CD4-positive, alpha-beta T cell treated with Interleukin-2 at 100 ng/mL for 4 hours (primary cell): ENCODE results near the gene CAMKK2.
"Not testable (repeated sequence)": the region's sequence is repeated elsewhere in the genome, so short reads cannot be mapped to it uniquely, and the experiment has no call there.

Experiments used
- DNase-seq: peaks from one replicate; pipeline ENCODE4 v3.0.0-alpha.2; 2020; ENCODE audit warnings: low spot score

Gene CAMKK2

DNA sequence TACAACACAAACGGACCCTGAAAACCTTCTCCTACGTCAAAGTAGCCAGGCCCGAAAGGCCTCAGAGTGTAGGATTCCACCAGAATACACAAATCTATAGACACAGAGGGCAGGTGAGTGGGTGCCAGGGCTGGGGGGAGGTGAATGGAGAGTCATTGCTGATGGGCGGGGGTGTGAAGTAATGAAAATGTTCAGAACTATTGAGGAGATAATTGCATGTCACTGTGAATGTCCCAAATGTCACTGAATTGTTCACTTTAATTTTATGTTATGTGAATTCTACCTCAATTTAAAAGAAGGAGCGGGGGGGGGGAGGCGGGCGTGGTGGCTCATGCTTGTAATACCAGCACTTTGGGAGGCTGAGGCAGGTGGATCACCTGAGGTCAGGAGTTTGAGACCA, 50.6 kb downstream of the CAMKK2 start:
- DNase-seq, result no peak

DNA sequence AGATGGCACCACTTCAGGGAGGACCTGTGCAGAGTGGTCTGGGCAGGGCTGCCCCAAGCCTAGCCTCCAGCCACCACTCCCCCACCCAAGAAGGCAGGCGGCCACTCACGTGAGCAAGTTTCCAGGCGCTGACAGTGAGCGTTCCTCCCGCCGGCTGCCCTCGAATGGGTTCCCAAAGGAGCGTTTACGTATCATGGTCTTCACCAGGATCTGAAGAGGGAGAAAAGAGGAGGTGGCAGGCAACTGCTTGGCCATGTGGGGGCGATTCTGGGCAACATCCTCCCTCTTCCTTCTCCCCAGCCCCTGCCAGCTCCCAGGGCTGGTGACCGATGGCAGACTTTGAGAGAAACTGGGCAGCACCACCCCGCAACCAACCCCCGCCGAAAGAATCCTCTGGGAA, 51.5 kb downstream of the CAMKK2 start:
- DNase-seq, result no peak

DNA sequence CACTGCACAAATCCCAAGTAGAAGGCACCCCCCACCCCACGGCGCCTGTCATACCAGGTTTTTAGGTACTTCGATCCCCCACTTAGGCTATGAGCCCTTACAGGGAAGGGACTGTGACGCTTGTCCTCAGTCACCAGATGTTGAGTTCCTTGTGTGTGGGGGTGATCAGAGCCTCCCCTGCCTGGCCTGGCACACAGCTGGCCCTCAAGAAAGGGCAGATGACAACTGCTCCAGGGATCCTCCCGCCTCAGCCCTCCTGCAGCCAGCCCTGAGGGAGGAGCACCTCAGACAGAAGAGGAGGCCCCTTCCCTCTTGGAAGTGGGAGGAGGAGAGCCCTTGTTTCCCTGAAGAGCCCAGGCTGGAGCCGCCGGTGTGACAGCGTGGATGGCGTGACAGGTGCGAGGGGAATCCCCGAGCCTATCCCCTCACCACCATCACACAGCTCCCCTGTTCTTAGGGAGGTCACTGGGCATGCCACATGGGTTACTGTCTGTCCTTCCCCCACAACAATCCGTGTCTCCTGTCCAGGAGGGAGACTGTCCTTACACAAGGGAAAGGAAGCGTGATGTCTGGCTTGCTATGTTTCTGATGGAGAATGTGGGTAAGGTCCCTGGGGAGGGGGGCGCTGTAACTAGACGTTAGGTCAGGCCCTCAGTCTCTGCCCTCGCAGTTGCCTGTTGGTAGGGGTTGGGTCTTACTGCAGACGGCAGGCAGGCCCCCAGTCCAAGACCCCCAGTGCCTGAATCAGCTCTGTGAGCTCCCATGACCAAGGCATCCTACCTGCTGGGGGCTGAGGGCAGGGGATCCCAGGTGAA, 55.1 kb downstream of the CAMKK2 start:
- no peak for DNase-seq

DNA sequence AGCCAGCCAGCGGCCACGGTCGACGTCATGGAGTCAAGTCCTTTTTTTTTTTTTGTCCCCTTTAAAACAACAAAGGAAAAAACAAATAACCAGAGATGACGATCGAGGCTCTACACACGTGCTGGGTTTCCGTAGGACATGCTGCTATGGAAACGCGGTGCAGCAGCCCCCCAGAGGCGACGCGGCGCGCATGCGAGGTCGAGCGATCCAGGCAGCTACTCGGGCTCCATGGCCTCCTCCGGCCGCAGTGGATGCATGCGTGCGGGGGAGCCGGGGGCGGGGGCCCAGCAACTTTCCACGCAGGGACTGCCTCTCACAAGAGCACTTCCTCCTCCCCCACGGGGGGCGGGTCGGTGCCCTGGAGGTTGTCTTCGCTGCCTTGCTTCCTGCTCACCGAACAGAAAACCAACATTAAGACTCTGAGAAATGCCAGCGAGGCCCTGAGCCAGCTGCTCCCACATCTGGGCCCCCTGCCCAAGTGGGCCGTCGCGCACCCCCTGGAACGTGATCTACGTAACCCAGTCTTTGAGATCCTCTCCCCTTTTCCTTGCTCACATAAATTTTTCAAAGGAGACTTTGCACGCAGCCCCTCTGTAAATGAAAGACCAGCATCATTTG, 55.9 kb downstream of the CAMKK2 start:
- peak; percentile 82 for DNase-seq

DNA sequence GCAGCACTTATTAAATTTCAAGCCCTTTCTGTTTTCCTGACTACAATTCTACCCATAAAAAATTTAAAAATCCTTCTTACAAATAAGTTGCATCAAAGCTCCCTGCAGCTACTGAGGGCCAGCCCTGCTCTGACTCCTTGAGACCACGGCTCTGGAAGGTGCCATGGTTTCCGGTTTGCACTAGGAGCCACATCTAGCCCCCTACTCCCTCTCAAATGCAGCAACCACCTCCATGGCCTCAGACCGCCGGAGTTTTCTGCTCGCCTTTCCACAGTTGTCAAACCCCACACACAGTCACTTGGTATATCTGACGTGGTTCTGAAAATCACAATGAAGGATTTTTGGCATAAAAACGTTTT, 56.5 kb downstream of the CAMKK2 start:
- DNase-seq, result no peak

DNA sequence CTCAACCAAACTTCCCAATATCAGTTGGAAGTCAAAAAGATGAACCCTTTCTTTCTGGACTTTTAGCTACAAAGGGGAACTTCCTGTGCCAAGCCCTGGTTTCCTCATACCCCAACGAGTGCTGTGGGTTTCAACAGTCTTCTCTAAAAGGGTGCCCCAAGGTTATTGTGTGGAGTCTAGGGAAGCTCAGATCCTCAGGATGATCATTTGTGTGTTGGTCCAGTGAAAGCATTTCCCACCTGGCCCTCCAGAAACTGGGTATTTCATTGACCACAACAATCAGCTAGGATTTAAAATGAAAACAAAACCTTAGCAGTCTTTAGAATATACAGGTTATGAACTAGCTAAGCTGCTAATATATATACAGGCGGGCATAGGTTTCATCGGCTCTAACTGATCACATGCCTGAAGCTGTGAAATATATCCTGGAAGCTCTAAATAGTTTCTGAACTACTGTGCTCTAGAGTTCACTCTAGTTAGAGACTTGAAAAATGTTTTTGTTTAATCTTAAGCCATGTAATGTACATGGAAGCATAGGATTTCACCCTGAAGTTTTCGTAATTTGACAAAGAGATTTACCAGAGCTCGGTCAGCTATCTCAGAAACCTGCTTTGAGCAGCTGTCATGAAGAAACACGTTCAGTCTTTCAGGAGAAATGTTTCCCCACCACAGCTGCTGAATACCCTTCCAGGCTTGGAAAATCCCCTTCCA, 57.0 kb downstream of the CAMKK2 start:
- DNase-seq, result peak; percentile 2

DNA sequence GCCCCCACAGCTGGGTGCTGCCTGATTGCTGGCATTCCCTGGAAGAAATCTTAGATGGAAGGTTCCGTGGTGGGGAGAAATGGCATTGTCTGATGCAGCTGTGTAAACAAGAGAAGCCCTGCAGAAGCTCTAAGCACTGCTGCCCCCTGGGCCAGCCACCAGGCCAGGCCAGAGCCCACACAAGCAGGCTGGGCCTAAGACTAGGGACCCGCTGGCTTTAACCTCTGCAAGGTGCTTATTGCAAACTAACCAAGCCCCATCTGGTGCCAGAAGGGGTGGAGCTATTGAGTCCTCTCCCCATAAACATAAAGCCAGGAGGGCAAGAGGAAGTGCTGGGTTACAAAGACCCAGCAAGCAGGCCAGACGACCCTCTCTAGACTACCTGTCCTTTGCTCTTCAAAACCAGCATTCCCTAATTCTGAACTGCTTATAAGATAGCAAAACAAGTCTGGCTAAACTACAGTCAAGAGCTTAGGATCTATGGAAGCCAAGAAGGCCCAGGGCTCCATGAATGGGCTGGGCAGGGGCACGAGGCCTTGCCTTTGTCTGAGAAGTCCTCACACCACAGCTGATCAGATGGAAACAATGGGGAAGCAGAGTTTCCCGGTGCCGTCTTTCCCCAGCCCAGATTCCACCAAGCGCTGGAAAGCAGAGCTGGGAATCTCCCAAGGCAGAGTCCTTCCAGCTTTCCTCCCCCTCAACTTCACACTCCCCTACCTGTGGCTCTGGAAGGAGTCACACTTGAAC, 57.7 kb downstream of the CAMKK2 start:
- no peak for DNase-seq

DNA sequence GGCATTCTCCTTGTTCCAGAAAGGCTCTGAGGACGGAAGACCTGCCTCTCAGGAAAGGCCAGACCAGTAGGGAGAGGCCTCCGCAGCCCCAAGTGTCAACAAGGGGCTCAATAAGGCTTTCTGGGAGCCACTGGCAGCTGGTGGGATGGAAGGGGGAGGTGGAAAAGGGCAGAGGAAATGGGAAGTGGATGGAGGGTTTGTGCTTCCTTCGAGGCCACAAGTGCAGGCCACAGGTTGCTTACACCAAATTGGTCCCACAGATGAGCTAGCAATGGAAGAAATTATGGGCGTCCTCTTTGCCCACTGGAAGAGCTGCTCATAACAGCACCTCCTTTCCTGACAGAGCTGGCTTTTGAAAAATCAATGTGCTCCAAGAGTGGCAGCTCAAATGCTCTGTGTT, 58.4 kb downstream of the CAMKK2 start:
- DNase-seq, result no peak

DNA sequence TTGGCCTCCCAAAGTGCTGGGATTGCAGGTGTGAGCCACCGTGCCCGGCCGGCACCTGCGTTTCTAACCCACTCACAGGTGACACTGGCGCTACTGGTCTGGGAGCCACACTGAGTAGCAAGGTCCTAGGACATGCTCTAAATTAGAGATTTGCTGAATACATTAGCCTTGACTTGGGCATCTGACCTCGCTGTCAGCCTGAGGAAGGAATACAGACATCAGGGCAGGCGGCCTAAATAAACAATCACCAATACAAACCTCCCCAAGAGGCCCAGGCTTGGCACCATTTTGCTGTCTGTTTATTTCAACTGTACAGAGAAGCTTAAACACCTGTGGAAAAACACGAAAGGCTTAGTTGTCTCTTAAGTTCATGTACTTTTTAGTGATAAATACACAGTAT, 59.1 kb downstream of the CAMKK2 start:
- DNase-seq, result no peak

DNA sequence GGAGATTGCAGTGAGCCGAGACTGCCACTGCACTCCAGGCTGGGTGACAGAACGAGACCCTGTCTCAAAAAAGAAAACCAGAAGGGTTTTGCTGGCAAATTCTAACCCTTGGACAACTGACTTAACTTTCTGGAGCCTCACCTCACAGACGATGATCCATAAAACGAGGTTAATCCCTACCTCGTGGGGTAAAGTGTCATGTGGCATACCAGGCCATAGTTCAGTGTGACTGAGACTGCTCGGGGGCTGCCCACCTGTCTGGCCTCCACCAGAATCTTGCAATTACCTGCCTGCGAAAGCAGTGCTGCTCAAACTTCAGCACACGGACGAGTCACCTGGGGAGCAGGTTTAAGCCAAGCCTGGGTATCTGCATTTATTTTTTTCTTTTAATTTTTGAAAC, 59.7 kb downstream of the CAMKK2 start:
- DNase-seq, result no peak

DNA sequence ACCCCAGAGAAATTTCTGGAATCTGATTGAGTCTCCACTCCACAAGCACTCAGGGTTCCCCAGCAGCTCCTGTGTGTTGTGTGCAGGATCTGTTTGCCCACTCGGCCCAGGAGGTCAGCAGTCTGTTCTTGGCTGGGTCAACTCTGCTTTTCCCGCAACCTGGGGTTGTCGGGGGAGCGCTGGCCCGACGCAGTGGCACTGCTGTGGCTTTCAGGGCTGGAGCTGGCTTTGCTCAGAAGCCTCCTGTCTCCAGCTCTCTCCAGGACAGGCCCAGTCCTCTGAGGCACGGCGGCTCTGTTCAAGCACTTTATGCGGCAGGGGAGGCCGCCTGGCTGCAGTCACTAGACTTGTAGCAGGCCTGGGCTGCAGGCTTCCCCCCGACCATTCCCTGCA, 62.9 kb downstream of the CAMKK2 start:
- no peak for DNase-seq

DNA sequence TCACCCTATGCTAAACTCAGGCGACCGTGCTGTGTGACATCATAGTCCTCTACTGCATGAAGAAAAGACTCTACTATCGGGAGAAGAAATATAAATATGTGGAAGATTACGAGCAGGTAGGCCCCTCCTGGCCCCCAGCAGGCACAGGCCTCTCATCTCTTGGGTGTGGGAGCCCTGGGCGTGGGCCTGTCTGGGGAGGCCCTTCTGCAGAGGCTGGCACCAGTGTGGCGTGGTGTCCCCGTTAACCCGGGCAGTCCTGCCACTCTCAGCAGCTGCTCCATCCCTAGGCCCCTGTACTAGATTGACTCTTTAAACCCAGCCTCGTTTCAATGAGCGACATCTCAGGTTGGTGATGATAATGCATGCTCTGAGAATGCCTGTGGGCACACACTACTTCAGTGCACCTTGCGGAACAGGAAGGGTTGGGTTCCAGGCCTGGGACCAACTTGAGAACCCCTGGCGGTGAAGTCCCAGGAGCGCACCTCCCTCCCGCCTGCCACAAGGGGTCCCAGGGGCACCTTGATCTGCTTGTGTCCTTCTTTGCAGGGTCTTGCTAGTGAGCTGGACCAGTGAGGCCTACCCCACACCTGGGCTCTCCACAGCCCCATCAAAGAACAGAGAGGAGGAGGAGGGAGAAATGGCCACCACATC, 63.4 kb downstream of the CAMKK2 start:
- DNase-seq, result no peak

DNA sequence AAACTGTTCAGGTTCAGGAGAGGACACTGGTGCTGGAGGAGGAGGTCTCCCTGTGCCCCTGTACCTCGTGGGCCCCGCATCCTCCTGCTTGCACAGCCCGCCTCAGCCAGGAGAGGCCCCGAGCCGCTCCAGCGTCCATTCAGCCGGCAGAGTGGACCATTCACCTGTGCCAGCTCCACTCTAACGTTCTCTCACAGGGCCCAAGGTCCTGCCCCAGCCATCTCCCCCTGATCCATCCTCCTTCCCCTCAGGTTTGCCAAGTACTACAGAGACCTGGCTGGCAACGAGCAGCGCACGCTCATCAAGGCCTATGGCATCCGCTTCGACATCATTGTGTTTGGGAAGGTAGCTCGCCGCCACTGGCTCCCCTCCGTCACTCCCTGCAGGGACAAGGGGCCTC, 64.3 kb downstream of the CAMKK2 start:
- no peak for DNase-seq

DNA sequence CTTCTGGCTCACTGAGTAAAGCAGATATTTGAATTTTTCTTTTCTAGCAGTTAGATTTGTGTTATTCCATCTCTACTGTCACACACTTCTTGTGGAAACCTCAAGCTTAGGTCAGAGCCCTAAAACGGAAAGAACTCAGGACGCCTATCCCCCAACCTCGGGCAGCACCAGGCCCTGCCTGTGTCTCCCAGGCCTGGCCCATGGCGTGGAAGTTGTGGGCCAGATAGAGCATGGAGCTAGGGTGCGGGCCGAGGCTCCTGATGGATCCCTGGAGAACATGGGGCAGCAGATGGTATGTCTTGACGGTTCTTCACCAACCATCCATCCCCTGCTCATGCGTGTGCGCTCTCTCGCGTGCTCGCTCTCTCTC, 66.0 kb downstream of the CAMKK2 start:
- no peak for DNase-seq

DNA sequence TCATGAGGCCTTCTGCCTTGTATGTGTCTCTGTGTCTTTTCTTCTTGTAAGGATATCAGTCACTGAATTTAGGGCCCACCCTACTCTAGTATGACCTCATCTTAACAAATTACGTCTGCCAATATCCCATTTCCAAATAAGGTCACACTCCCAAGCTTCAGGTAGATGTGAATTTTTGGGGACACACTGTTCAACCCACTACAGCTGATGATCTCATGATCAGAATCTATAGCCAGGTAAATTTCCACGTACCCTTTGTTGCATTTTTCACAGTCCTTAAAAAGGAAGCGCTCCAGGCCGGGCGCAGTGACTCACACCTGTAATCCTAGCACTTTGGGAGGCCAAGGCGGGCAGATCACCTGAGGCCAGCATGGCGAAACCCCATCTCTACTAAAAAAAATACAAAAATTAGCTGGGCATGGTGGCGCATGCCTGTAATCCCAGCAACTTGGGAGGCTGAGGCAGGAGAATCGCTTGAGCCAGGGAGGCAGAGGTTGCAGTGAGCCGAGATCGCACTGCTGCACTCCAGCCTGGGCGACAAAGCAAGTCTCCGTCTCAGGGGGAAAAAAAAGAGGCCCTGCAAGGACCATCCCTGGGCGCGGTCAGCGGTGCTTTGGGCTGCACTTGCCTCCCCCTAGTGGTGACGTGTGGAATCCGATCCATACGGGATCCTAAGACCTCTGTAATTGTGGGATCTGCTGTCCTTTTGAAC, 66.5 kb downstream of the CAMKK2 start:
- DNase-seq, result peak; percentile 57

DNA sequence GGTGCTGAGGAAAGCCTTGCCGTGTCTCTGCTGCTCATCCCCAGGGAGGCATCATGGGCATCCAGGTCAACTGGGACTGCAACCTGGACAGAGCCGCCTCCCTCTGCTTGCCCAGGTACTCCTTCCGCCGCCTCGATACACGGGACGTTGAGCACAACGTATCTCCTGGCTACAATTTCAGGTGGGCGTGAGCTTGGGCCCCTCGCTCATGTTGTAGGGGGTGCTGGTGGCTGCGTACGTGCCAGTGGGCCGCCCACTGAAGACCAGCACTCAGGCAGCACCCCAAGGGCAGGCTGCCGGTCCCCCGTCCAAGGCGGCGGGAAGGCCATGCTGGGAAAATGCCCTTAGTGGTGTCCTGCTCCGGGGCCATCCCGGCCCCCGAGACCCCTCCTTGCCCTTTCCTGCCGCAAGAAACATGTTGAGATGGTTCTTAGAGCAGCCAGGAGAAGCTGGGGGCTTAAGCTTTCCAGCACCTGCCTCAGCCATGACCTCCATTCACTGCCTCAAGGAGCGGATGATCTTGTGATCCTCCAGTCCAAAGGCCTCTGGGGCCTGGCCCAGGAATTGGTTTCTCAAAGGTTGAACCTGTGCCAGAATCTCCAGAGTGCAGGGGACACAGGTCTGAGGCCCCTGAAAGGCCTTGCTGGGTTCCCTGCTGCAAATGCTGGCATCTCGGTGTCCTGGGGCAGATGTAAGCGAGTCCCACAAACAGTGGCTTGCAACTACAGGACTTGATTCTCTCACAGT, 67.4 kb downstream of the CAMKK2 start:
- no peak for DNase-seq

DNA sequence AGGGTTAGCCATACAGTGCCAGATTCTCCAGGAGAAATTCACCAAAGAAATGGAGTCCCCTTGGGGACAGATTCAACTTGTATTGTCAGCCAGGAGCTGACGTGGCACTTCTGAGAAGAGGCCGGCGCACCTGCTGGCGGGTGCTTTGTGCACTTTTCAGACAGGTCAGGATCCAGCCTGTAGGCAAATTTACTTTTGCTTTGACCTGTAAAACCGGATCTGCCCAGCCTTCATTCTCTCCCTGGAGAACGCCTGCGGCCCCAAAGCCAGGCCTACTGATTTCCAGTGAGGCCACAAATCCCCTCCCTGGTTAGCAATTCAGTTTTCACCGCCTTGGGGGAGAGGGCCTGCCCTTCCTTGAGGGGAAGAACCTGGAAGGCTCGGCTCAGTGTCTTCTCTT, 69.2 kb downstream of the CAMKK2 start:
- DNase-seq, result no peak

DNA sequence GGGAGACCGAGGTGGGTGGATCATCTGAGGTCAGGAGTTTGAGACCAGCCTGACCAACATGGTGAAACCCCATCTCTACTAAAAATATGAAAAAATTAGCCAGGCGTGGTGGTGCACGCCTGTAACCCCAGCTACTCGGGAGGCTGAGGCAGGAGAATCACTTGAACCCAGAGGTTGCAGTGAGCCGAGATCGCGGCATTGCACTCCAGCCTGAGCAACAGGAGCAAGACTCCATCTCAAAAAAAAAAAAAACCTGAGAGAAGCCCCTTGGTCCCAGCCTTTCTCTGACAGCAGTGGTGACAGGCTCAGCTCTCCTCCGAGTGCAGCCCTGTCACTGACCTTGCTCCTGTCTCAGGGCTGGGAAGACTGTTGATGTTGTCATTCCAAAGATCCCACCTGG, 69.6 kb downstream of the CAMKK2 start:
- not testable (repeated sequence) for DNase-seq

DNA sequence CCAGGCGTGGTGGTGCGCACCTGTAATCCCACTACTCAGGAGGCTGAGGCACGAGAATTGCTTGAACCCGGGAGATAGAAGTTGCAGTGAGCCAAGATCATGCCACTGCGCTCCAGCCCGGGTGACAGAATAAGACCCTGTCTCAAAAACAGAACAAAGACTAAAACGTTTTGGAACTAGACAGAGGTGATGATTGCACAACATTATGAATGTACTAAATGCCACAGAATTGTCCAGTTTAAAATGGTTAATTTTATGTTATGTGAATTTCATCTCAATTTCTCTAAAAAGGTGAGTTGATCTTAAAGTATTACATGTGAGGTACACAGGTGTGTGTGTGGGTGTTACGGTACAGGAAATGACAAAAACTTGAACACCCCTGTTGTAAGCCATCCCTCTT, 70.1 kb downstream of the CAMKK2 start:
- no peak for DNase-seq

DNA sequence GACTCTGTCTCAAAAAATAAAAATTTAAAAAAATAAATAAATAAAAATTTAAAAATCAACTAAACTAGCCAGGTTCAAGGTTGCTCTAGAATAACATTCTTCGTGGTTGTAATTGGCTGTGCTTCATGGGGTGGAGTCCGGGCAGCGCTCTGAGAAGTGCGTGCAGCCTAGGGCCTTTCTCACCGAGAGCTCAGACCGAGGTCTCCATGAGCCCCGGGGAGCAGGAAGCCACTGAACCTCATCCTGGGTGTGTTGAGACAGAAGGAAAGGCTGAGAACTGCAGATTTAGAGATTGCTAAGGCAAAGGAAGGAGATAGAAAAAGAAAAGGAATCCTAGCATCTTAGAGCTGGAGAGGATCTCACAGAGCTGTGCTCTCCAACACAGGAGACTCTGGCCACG, 71.9 kb downstream of the CAMKK2 start:
- DNase-seq, result peak; percentile 51
